K562 (cell line): ENCODE data around the gene IFRD1. TPM values are rescaled to one million over a fixed set of nuclear protein-coding genes. Genes with fewer than 3 reads are reported as not detected.

Experiments used
- CBX8 ChIP-seq: fragments of 200-600 bp; sonication (generic); IDR thresholded peaks from 2 replicates; pipeline ENCODE4 v1.6.1; 2012; ENCODE audit warnings: borderline replicate concordance, mixed run types, low read depth, mild to moderate bottlenecking, moderate library complexity, mixed read lengths, low read length, control low read depth, inconsistent platforms; ENCODE audit not compliant: poor library complexity, severe bottlenecking; ENCODE audit errors: extremely low read depth
- CEBPZ ChIP-seq: fragments of 150-350 bp; IDR thresholded peaks from 2 replicates; pipeline ENCODE4 v1.6.1; 2014; ENCODE audit warnings: low read depth, mild to moderate bottlenecking, low read length, borderline replicate concordance
- FOXK1 ChIP-seq: sonication (generic); formaldehyde crosslinking; IDR thresholded peaks from 2 replicates; pipeline ENCODE4 v1.8.0; 2022; ENCODE audit warnings: missing genetic modification reagents, mild to moderate bottlenecking, borderline replicate concordance
- FOXK2 ChIP-seq, 2 experiments: fragments of 450-650 bp; IDR thresholded peaks in 1 of 2; conservative IDR thresholded peaks in 1 of 2; 2 replicates each; pipeline ENCODE4 v1.6.1; 2016; ENCODE audit warnings: low read depth in 2 of 2, mild to moderate bottlenecking in 1 of 2
- LEF1 ChIP-seq: fragments of 450-650 bp; IDR thresholded peaks from 2 replicates; pipeline ENCODE4 v1.6.1; 2016; ENCODE audit warnings: mild to moderate bottlenecking
- MLLT1 ChIP-seq, 2 experiments: fragments of 450-650 bp; IDR thresholded peaks; 2 replicates each; pipeline ENCODE4 v1.6.1; 2016
- NCOA1 ChIP-seq: fragments of 450-650 bp; IDR thresholded peaks from 2 replicates; pipeline ENCODE4 v1.6.1; 2016; ENCODE audit warnings: low read depth
- NR2F6 ChIP-seq: fragments of 450-650 bp; formaldehyde crosslinking; IDR thresholded peaks from 2 replicates; pipeline ENCODE4 v1.4.0; 2020; ENCODE audit warnings: mild to moderate bottlenecking
- PHB ChIP-seq: fragments of 250-450 bp; sonication (Bioruptor Pico); IDR thresholded peaks from 2 replicates; pipeline ENCODE4 v1.5.0; 2021
- POLR2B ChIP-seq: fragments of 450-650 bp; IDR thresholded peaks from 2 replicates; pipeline ENCODE4 v1.6.1; 2018; ENCODE audit warnings: low read depth; ENCODE audit not compliant: partially characterized antibody
- TRIM25 ChIP-seq: fragments of 450-650 bp; IDR thresholded peaks from 2 replicates; pipeline ENCODE4 v1.7.0; 2016; ENCODE audit warnings: borderline replicate concordance
- ZBTB7A ChIP-seq: IDR thresholded peaks from 2 replicates; pipeline ENCODE4 v1.6.1; 2011; ENCODE audit warnings: low read depth, mild to moderate bottlenecking, low read length, moderate library complexity, borderline replicate concordance; ENCODE audit not compliant: control insufficient read depth
- ZBTB8A ChIP-seq: fragments of 450-650 bp; IDR thresholded peaks from 2 replicates; pipeline ENCODE4 v1.6.1; 2018; ENCODE audit warnings: mild to moderate bottlenecking, moderate library complexity; ENCODE audit not compliant: partially characterized antibody
- ZFP30 ChIP-seq: fragments of 250-450 bp; sonication (Bioruptor Pico); IDR thresholded peaks from 2 replicates; pipeline ENCODE4 v1.8.0; 2022; ENCODE audit warnings: moderate library complexity, mild to moderate bottlenecking, inconsistent platforms, borderline replicate concordance
- ZNF134 ChIP-seq: fragments of 250-450 bp; sonication (Bioruptor Pico); conservative IDR thresholded peaks from 2 replicates; pipeline ENCODE4 v1.4.0; 2020
- ZNF232 ChIP-seq: sonication (generic); formaldehyde crosslinking; IDR thresholded peaks from 2 replicates; pipeline ENCODE4 v1.8.0; 2022; ENCODE audit warnings: mild to moderate bottlenecking, missing genetic modification reagents
- ZNF384 ChIP-seq: IDR thresholded peaks from 2 replicates; pipeline ENCODE4 v1.6.1; 2012; ENCODE audit warnings: low read depth, low read length, improper control_type of control experiment
- polyA plus RNA-seq, 8 experiments: library from polyadenylated mRNA; depleted of rRNA in 4 of 8; stranded (reverse) in 5 of 8; unstranded in 3 of 8; fragments of >200 nt; fragmentation: Nextera tagmentation in 2 of 8; fragmentation: Illumina TruSeq in 1 of 8; extraction: Ambion mirVana in 2 of 8; extraction: Trizol in 1 of 8; gene quantifications; 2 replicates each; pipeline versions ENCODE4 v1.2.1 to v1.2.3, GENCODE V29; 2011 to 2014; ENCODE audit warnings: inconsistent platforms in 1 of 8, missing spikeins in 1 of 8
- total RNA-seq, 7 experiments: library from RNA; depleted of rRNA in 6 of 7; stranded (reverse); fragments of >200 nt in 6 of 7; fragmentation: Illumina TruSeq in 2 of 7; extraction: Trizol in 2 of 7; gene quantifications; 2 replicates each; pipeline versions ENCODE4 v1.2.1 to v1.2.3, GENCODE V29; 2011 to 2021; ENCODE audit warnings: low replicate concordance in 1 of 7
- TF ChIP-seq, protein P1 (sequence below): sonication (generic); formaldehyde crosslinking; IDR thresholded peaks from 2 replicates; pipeline ENCODE4 v1.8.1; 2023; ENCODE audit warnings: mild to moderate bottlenecking, missing genetic modification reagents

The IFRD1 gene
- total and polyA plus RNA-seq, 9 of the 15 experiments (the other 6 are each of a cell fraction or from before 2014, with no cell fraction given), result 27.6 to 81.8 (median 68.1) TPM

DNA sequence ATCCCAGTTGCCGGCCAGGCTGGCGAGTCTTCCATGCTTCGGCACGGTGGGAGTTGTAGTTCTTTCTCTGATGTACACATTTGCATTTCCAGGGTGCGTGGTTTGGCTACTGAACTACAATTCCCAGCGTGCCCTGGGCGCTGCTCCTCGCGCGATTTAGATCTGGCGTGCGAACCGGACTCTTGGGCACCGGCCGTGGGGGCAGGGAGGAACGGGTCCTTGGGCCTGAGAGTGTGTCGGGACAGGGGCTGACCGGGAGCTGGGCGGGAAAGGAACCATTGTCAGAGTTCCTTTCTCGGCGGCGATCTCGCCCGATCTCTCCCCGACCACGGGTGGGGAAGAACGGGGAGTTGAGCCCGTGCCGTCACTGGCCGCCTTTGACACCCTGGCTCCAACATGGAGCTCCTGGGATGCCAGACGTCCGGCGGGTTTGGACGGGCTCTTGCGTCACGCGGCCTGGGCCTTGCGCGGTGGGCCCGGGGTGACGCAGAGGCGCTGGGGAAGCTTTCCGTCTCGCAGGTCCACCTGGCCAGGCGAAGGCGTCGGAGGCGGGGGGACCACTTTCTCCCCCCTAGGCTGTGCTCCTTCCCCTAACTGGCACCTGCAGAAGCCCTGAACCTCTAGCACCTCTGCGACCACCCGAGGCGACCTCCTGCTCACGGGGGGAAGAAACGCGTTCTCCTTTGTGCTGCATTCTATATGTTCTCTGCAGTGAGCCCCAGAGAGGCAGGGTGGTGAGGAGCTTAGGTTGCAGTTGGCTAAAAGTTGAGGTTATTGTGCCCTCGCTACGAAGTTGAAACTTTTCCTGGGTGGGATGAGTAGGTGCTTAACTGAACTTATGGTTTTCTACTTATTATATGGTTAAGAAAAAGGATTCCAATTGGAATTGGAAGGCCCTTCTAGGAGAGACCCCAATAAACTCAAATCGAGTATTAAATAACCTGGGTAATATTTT is 824 bp downstream of the IFRD1 start (continued):
- no peak for TF ChIP-seq ZNF384
- TF ChIP-seq TRIM25, result no peak; the same call in 1 of the 2 replicates
- no peak for TF ChIP-seq ZNF134 (CRISPR knock-in tag)
- no peak for TF ChIP-seq MLLT1 (IDR thresholded peaks at IDR 0.05)
- TF ChIP-seq ZFP30 (CRISPR knock-in tag), result no peak
- TF ChIP-seq LEF1, result no peak; the same call in 1 of the 2 replicates
- TF ChIP-seq PHB, result peak; percentile 54
- TF ChIP-seq ZNF232 (CRISPR knock-in tag), result peak; percentile 69; the same call in 1 of the 2 replicates
- no peak for TF ChIP-seq FOXK2 (conservative IDR thresholded peaks at IDR 0.05 in 1 of 2, IDR thresholded peaks at IDR 0.05 in 1 of 2; ENCODE audit: low read depth in 2 of 2)
- peak; percentile 18 for TF ChIP-seq FOXK1 (CRISPR knock-in tag)
- peak; percentile 5 for TF ChIP-seq POLR2B
- TF ChIP-seq ZBTB8A, result no peak
- TF ChIP-seq CBX8, result no peak
- no peak for TF ChIP-seq NR2F6 (CRISPR knock-in tag)
- TF ChIP-seq, protein P1, sequence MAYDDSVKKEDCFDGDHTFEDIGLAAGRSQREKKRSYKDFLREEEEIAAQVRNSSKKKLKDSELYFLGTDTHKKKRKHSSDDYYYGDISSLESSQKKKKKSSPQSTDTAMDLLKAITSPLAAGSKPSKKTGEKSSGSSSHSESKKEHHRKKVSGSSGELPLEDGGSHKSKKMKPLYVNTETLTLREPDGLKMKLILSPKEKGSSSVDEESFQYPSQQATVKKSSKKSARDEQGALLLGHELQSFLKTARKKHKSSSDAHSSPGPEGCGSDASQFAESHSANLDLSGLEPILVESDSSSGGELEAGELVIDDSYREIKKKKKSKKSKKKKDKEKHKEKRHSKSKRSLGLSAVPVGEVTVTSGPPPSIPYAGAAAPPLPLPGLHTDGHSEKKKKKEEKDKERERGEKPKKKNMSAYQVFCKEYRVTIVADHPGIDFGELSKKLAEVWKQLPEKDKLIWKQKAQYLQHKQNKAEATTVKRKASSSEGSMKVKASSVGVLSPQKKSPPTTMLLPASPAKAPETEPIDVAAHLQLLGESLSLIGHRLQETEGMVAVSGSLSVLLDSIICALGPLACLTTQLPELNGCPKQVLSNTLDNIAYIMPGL (CRISPR knock-in tag), result peak; percentile 17; the same call in 1 of the 2 replicates
- no peak for TF ChIP-seq CEBPZ
- peak; percentile 80 for TF ChIP-seq NCOA1
- TF ChIP-seq ZBTB7A, result peak; percentile 72; the same call in 1 of the 2 replicates
